Kidney glomerular epithelial cell (primary cell): ENCODE data around the gene VWA5B1.

ENCODE experiments used
- DNase-seq: peaks from one replicate; lab custom pipeline; 2025; lab: John Stamatoyannopoulos, UW

The VWA5B1 gene

GRCh38 chr1:20348326-20348915, 57.7 kb downstream of the VWA5B1 start:
- no peak for DNase-seq

- no peak for DNase-seq
These were observed 58.9 kb downstream of the VWA5B1 start for GRCh38 chr1:20349561-20349960.

- no peak for DNase-seq
These were observed 59.3 kb downstream of the VWA5B1 start for GRCh38 chr1:20349971-20350370.

- no peak for DNase-seq
These were observed 59.7 kb downstream of the VWA5B1 start for GRCh38 chr1:20350421-20350820.

- no peak for DNase-seq
These were observed 61.4 kb downstream of the VWA5B1 start for GRCh38 chr1:20351911-20352701.

GRCh38 chr1:20353836-20354235, 63.2 kb downstream of the VWA5B1 start:
- no peak for DNase-seq

GRCh38 chr1:20354610-20355009, 63.9 kb downstream of the VWA5B1 start:
- no peak for DNase-seq

GRCh38 chr1:20355101-20355827, 64.6 kb downstream of the VWA5B1 start:
- no peak for DNase-seq

GRCh38 chr1:20355828-20356735, 65.4 kb downstream of the VWA5B1 start:
- no peak for DNase-seq

GRCh38 chr1:20356850-20357459, 66.3 kb downstream of the VWA5B1 start:
- DNase-seq, result no peak

- no peak for DNase-seq
These were observed 67.1 kb downstream of the VWA5B1 start for GRCh38 chr1:20357796-20358195.

- DNase-seq, result no peak
These were observed 68.1 kb downstream of the VWA5B1 start for GRCh38 chr1:20358761-20359263.

GRCh38 chr1:20359451-20360330, 69.0 kb downstream of the VWA5B1 start:
- no peak for DNase-seq

- DNase-seq, result no peak
These were observed 70.7 kb downstream of the VWA5B1 start for GRCh38 chr1:20361401-20361800.

GRCh38 chr1:20361805-20362381, 71.2 kb downstream of the VWA5B1 start:
- peak; percentile 15 for DNase-seq

GRCh38 chr1:20362856-20363255, 72.2 kb downstream of the VWA5B1 start:
- no peak for DNase-seq

GRCh38 chr1:20365421-20366055, 74.9 kb downstream of the VWA5B1 start:
- no peak for DNase-seq

- DNase-seq, result no peak
These were observed 75.4 kb downstream of the VWA5B1 start for GRCh38 chr1:20366056-20366462.

GRCh38 chr1:20366463-20367115, 75.9 kb downstream of the VWA5B1 start:
- no peak for DNase-seq
